ENCODE results near the gene DOK5. TPM values are rescaled to one million over a fixed set of nuclear protein-coding genes. Genes with fewer than 3 reads are reported as not detected.

DOK5 gene
- total RNA-seq, 1 donor from 2014 or later, result not detected

- H3K36me3 ChIP-seq, result peaks cover 0 to 12% of the 10 kb centered on the region in 2 donors
- DNase-seq (ENCODE audit: low spot score in 2 of 2), result no peak
- H3K4me3 ChIP-seq, result no peak overlapping the region
- no peaks in the 10 kb centered on the region for H3K9me3 ChIP-seq
- no peak for TF ChIP-seq CTCF (IDR thresholded peaks at IDR 0.05)
- H3K27me3 ChIP-seq, result no peaks in the 10 kb centered on the region
- no peaks in the 10 kb centered on the region for H3K4me1 ChIP-seq
- no peak overlapping the region for H3K27ac ChIP-seq
- intact Hi-C loops (cut with DNase I), result loop anchor here (5.0 kb wide), 1 partner anchor 41 kb away; no protein-coding TSS in a partner anchor
These were observed 123.0 kb downstream of the DOK5 start for GRCh38 chr20:54598352-54598751.

- DNase-seq (ENCODE audit: low spot score in 2 of 2), result no peak
- Histone ChIP-seq H3K36me3 (peaks cover 0 to 8% of the 10 kb centered on the region in 2 donors), H3K4me1 (no peaks in the 10 kb centered on the region), H3K4me3 (no peak overlapping the region), H3K27me3 (no peaks in the 10 kb centered on the region), H3K9me3 (no peaks in the 10 kb centered on the region), H3K27ac (no peak overlapping the region)
- TF ChIP-seq CTCF (IDR thresholded peaks at IDR 0.05), result no peak
- intact Hi-C loops (cut with DNase I), result no loop called here
These were observed 125.2 kb downstream of the DOK5 start for GRCh38 chr20:54600634-54601033.

- no peak for DNase-seq (ENCODE audit: low spot score in 2 of 2)
- no peak overlapping the region for H3K4me3 ChIP-seq
- no peaks in the 10 kb centered on the region for H3K4me1 ChIP-seq
- H3K9me3 ChIP-seq, result no peaks in the 10 kb centered on the region
- H3K27me3 ChIP-seq, result no peaks in the 10 kb centered on the region
- H3K27ac ChIP-seq, result no peak overlapping the region
- peaks cover 0 to 8% of the 10 kb centered on the region in 2 donors for H3K36me3 ChIP-seq
- intact Hi-C loops (cut with DNase I), result no loop called here
- no peak for TF ChIP-seq CTCF (IDR thresholded peaks at IDR 0.05)
These were observed 126.6 kb downstream of the DOK5 start for GRCh38 chr20:54601831-54602515.

- H3K4me1 ChIP-seq, result no peaks in the 10 kb centered on the region
- no peak overlapping the region for H3K4me3 ChIP-seq
- no peak overlapping the region for H3K27ac ChIP-seq
- intact Hi-C loops (cut with DNase I), result no loop called here
- DNase-seq (ENCODE audit: low spot score in 2 of 2), result no peak
- no peaks in the 10 kb centered on the region for H3K9me3 ChIP-seq
- no peaks in the 10 kb centered on the region for H3K27me3 ChIP-seq
- TF ChIP-seq CTCF (IDR thresholded peaks at IDR 0.05), result no peak
- peaks cover under 1 to 4% of the 10 kb centered on the region in 2 donors for H3K36me3 ChIP-seq
These were observed 129.9 kb downstream of the DOK5 start for GRCh38 chr20:54605319-54605718.

- no peak overlapping the region for H3K4me3 ChIP-seq
- peaks cover 3 to 6% of the 10 kb centered on the region in 2 donors for H3K36me3 ChIP-seq
- no peaks in the 10 kb centered on the region for H3K9me3 ChIP-seq
- no peak for DNase-seq (ENCODE audit: low spot score in 2 of 2)
- intact Hi-C loops (cut with DNase I), result no loop called here
- H3K4me1 ChIP-seq, result no peaks in the 10 kb centered on the region
- H3K27ac ChIP-seq, result no peak overlapping the region
- H3K27me3 ChIP-seq, result no peaks in the 10 kb centered on the region
- no peak for TF ChIP-seq CTCF (IDR thresholded peaks at IDR 0.05)
These were observed 131.0 kb downstream of the DOK5 start for GRCh38 chr20:54606380-54606779.
